GM18526 (cell line): ENCODE measurements around the gene TRERF1.

Source experiments
- POLR2A ChIP-seq: IDR thresholded peaks from 3 replicates; pipeline ENCODE4 v1.6.1; 2011; ENCODE audit not compliant: insufficient read length; ENCODE audit errors: extremely low read depth

The TRERF1 gene

GRCh38 chr6:42259841-42260395, 191.8 kb downstream of the TRERF1 start:
- no peak for TF ChIP-seq POLR2A

GRCh38 chr6:42259286-42259685, 192.4 kb downstream of the TRERF1 start:
- no peak for TF ChIP-seq POLR2A

GRCh38 chr6:42257614-42258013, 194.1 kb downstream of the TRERF1 start:
- no peak for TF ChIP-seq POLR2A

GRCh38 chr6:42257063-42257462, 194.7 kb downstream of the TRERF1 start:
- TF ChIP-seq POLR2A = no peak

DNA sequence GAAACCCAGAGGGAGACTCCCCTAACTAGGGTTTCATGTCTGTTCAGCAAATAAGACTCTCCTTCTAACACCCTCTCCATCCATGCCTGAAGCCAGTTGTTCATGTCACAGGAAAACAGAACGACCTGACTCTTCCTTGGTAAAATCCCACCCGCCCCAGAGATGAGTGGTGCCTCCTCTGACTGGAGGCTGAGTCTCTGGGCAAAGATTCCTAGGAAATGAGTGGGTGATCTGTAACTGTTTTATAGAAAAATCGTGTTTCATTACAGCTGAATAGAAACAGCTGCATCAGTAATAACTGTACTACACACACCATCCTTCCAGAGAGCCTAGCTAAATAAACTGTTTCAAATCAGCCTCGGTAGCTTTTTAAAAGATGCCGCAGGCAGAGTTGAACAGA, 196.7 kb downstream of the TRERF1 start:
- no peak for TF ChIP-seq POLR2A

- TF ChIP-seq POLR2A = no peak
These were observed 197.2 kb downstream of the TRERF1 start for GRCh38 chr6:42254505-42254904.

DNA sequence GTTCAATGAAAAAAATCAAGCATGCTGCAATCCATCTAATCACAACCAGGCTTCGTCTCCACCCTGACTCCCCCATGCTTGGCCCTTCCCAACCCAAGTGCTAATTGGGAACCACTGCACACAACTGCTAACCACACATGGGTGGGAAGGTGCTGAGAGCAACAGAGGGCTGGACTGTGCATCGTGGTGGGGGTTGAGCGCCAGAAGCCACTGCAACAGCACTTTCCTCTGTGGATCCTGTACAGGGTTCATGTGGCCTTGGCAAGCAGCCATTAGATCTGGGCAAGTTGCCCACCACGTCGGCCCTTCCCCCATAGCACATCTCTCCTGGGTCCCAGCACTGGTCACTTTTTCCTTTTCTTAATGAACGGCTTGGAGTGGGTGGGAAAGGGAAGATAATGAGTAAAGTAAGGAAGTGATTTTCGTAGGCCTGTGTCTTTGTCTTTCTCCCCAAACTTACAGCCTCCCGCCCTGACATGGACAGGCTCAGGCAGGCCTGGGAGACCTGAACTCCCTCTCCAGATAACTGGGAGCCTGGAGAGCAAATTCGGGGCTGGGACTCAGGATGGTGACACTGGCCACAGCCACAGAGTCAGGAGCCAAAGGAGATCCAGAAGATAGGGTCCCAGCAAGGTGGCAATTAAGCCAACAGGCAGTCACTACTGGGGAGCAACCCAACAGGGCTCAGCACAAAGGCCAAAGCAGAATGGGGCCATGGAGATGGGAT, 199.7 kb downstream of the TRERF1 start:
- no peak for TF ChIP-seq POLR2A

- TF ChIP-seq POLR2A = no peak
These were observed 200.2 kb downstream of the TRERF1 start for GRCh38 chr6:42251500-42251899.

- TF ChIP-seq POLR2A = no peak
These were observed 201.3 kb downstream of the TRERF1 start for GRCh38 chr6:42250274-42250931.

- no peak for TF ChIP-seq POLR2A
These were observed 202.4 kb downstream of the TRERF1 start for GRCh38 chr6:42249279-42249678.

- TF ChIP-seq POLR2A = no peak
These were observed 208.7 kb downstream of the TRERF1 start for GRCh38 chr6:42243046-42243445.

GRCh38 chr6:42241915-42242314, 209.8 kb downstream of the TRERF1 start:
- no peak for TF ChIP-seq POLR2A

GRCh38 chr6:42239736-42240375, 211.9 kb downstream of the TRERF1 start:
- TF ChIP-seq POLR2A = no peak

GRCh38 chr6:42239333-42239732, 212.4 kb downstream of the TRERF1 start:
- no peak for TF ChIP-seq POLR2A

DNA sequence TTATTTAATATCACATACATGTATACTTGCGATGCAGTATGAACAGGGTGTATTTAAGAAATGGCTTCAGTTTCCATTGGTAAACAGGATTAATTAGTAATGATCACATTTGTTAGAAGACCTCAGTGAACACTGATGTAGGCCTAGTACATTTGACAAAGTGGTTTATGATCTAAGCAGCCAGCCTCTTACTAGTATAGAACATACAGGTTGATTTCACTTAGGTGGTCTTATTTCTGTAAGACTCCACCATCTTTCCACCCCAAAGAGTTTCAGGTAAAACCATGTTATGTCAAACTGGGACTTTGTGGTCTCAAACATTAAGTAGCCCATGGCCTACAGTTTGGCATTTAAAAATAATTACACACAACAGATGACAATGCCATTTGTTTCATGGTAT, 213.9 kb downstream of the TRERF1 start:
- no peak for TF ChIP-seq POLR2A

- TF ChIP-seq POLR2A = no peak
These were observed 214.8 kb downstream of the TRERF1 start for GRCh38 chr6:42236682-42237473.

- no peak for TF ChIP-seq POLR2A
These were observed 215.7 kb downstream of the TRERF1 start for GRCh38 chr6:42236030-42236429.
